GM23338 (cell line): ENCODE measurements around the gene THBS1. TPM values are rescaled to one million over a fixed set of nuclear protein-coding genes. Genes with fewer than 3 reads are reported as not detected.

Experiments
- ATAC-seq: fragments of 200-7000 bp; cut with Tn5 transposase; 3 replicates; pipeline ENCODE4 v1.9.1; 2020
- DNase-seq: peaks from one replicate; pipeline ENCODE4 v3.0.0-alpha.2; 2015; ENCODE audit warnings: low spot score
- H2AFZ ChIP-seq: fragments of 200-600 bp; sonication (generic); 2 replicates; pipeline ENCODE4 v1.8.0; 2016; ENCODE audit warnings: antibody characterized with exemption, mild to moderate bottlenecking, moderate library complexity
- H3F3A ChIP-seq: fragments of 200-600 bp; sonication (generic); replicated peaks from 2 replicates; pipeline ENCODE4 v1.8.0; 2017; ENCODE audit warnings: antibody characterized with exemption, mixed run types, low read depth
- H3K27ac ChIP-seq: fragments of 200-600 bp; sonication (generic); 2 replicates; pipeline ENCODE4 v1.6.1; 2016; ENCODE audit warnings: low read depth
- H3K27me3 ChIP-seq: fragments of 200-600 bp; sonication (generic); 2 replicates; pipeline ENCODE4 v1.8.0; 2016; ENCODE audit warnings: mild to moderate bottlenecking, mixed run types, moderate library complexity; ENCODE audit not compliant: insufficient read depth
- H3K36me3 ChIP-seq: fragments of 200-600 bp; sonication (generic); 2 replicates; pipeline ENCODE4 v1.8.0; 2016; ENCODE audit warnings: mild to moderate bottlenecking; ENCODE audit not compliant: insufficient read depth
- H3K4me1 ChIP-seq: fragments of 200-600 bp; sonication (generic); 2 replicates; pipeline ENCODE4 v1.8.0; 2016; ENCODE audit warnings: mild to moderate bottlenecking, moderate library complexity; ENCODE audit not compliant: insufficient read depth
- H3K4me2 ChIP-seq: fragments of 200-600 bp; sonication (generic); 2 replicates; pipeline ENCODE4 v1.7.1; 2017; ENCODE audit warnings: mixed run types
- H3K4me3 ChIP-seq: fragments of 200-600 bp; sonication (generic); 2 replicates; pipeline ENCODE4 v1.6.1; 2016; ENCODE audit warnings: mixed run types
- H3K79me2 ChIP-seq: fragments of 200-600 bp; sonication (generic); replicated peaks from 2 replicates; pipeline ENCODE4 v1.8.0; 2017; ENCODE audit warnings: mild to moderate bottlenecking; ENCODE audit not compliant: insufficient read depth
- H3K9me2 ChIP-seq: fragments of 200-600 bp; sonication (generic); 2 replicates; pipeline ENCODE4 v1.8.0; 2017; ENCODE audit not compliant: insufficient read depth
- H4K20me1 ChIP-seq: fragments of 200-600 bp; sonication (generic); replicated peaks from 2 replicates; pipeline ENCODE4 v1.8.0; 2017; ENCODE audit warnings: mild to moderate bottlenecking; ENCODE audit not compliant: insufficient read depth
- H3K27ac Mint-ChIP-seq: 2 replicates; pipeline ENCODE4 v1.8.0; 2020; ENCODE audit warnings: inconsistent platforms, mild to moderate bottlenecking, moderate library complexity, mixed read lengths
- H3K27me3 Mint-ChIP-seq: 3 replicates; pipeline ENCODE4 v1.8.0; 2022; ENCODE audit warnings: low read depth, mild to moderate bottlenecking, moderate library complexity, mixed read lengths, inconsistent platforms; ENCODE audit not compliant: insufficient read depth, poor library complexity
- H3K36me3 Mint-ChIP-seq: 3 replicates; pipeline ENCODE4 v1.8.0; 2021; ENCODE audit warnings: low read depth, mild to moderate bottlenecking, inconsistent platforms, moderate library complexity, mixed read lengths
- H3K4me1 Mint-ChIP-seq: 3 replicates; pipeline ENCODE4 v1.8.0; 2020; ENCODE audit warnings: mild to moderate bottlenecking, inconsistent platforms, mixed read lengths
- H3K4me3 Mint-ChIP-seq: 3 replicates; pipeline ENCODE4 v1.8.0; 2021; ENCODE audit warnings: moderate library complexity, mild to moderate bottlenecking, inconsistent platforms, mixed read lengths
- H3K9me3 Mint-ChIP-seq: 3 replicates; pipeline ENCODE4 v1.8.0; 2020; ENCODE audit warnings: moderate library complexity, mild to moderate bottlenecking, inconsistent platforms, mixed read lengths
- CREB1 ChIP-seq: fragments of 250-450 bp; sonication (Bioruptor Pico); IDR thresholded peaks from 2 replicates; pipeline ENCODE4 v1.5.0; 2020; ENCODE audit warnings: low read depth, mild to moderate bottlenecking, moderate library complexity
- EZH2 ChIP-seq: fragments of 200-600 bp; sonication (generic); IDR thresholded peaks from one replicate; pipeline ENCODE4 v1.8.0; 2017; ENCODE audit warnings: antibody characterized with exemption, mild to moderate bottlenecking, low read depth; ENCODE audit not compliant: unreplicated experiment
- EZH2phosphoT487 ChIP-seq: fragments of 200-600 bp; sonication (generic); IDR thresholded peaks from one replicate; pipeline ENCODE4 v1.8.1; 2018; ENCODE audit warnings: antibody characterized with exemption; ENCODE audit not compliant: unreplicated experiment
- JUNB ChIP-seq: IDR thresholded peaks from one replicate; pipeline ENCODE4 v1.6.1; 2016; ENCODE audit warnings: antibody characterized with exemption; ENCODE audit not compliant: unreplicated experiment
- POLR2AphosphoS5 ChIP-seq: IDR thresholded peaks from 2 replicates; pipeline ENCODE4 v1.6.1; 2016; ENCODE audit warnings: antibody characterized with exemption, low read depth
- REST ChIP-seq: IDR thresholded peaks from one replicate; pipeline ENCODE4 v1.6.1; 2018; ENCODE audit warnings: antibody characterized with exemption; ENCODE audit not compliant: unreplicated experiment
- STAT1 ChIP-seq: IDR thresholded peaks from one replicate; pipeline ENCODE4 v1.6.1; 2016; ENCODE audit warnings: antibody characterized with exemption; ENCODE audit not compliant: unreplicated experiment
- ZNF114 ChIP-seq: fragments of 250-450 bp; sonication (Bioruptor Pico); IDR thresholded peaks from 2 replicates; pipeline ENCODE4 v1.5.0; 2020; ENCODE audit warnings: mild to moderate bottlenecking, moderate library complexity
- polyA plus RNA-seq: library from polyadenylated mRNA; unstranded; fragments of >200 nt; fragmentation: Nextera tagmentation; extraction: Ambion mirVana; gene quantifications from 2 replicates; pipeline ENCODE4 v1.2.1, GENCODE V29; 2016
- total RNA-seq: library from RNA; depleted of rRNA; stranded (reverse); fragments of >200 nt; shearing (Covaris generic); gene quantifications from 2 replicates; pipeline ENCODE4 v1.2.3, GENCODE V29; 2014

THBS1 gene
- total and polyA plus RNA-seq, 2 experiments from 2014 or later, result 21.7 to 81.9 TPM

GRCh38 chr15:39586387-39587095 lies 5.7 kb downstream of the THBS1 start:
- H3K4me3 Mint-ChIP-seq, result no peak overlapping the region
- no peaks in the 10 kb centered on the region for H3K27me3 ChIP-seq
- peaks cover 100% of the 10 kb centered on the region for H3K36me3 Mint-ChIP-seq
- H3K27ac ChIP-seq, result no peak overlapping the region
- no peak for DNase-seq
- H3K27me3 Mint-ChIP-seq, result peaks cover 7% of the 10 kb centered on the region
- H3F3A ChIP-seq, result 0 out of 2 replicates have a peak, but pooled peaks cover 3% of the 10 kb centered on the region
- H2AFZ ChIP-seq, result no peak overlapping the region
- peaks cover 8% of the 10 kb centered on the region for H4K20me1 ChIP-seq
- H3K4me2 ChIP-seq, result no peak overlapping the region
- H3K36me3 ChIP-seq, result peaks cover 86% of the 10 kb centered on the region
- no peak overlapping the region for H3K4me3 ChIP-seq
- ATAC-seq, result no peak
- no peak overlapping the region for H3K27ac Mint-ChIP-seq
- no peak for TF ChIP-seq REST
- peaks cover 17% of the 10 kb centered on the region for H3K79me2 ChIP-seq
- no peaks in the 10 kb centered on the region for H3K9me3 Mint-ChIP-seq
- H3K9me2 ChIP-seq, result no peaks in the 10 kb centered on the region
- peaks cover 10% of the 10 kb centered on the region for H3K4me1 ChIP-seq
- H3K4me1 Mint-ChIP-seq, result peaks cover 16% of the 10 kb centered on the region

- H3K4me3 Mint-ChIP-seq, result no peak overlapping the region
- H3K27ac Mint-ChIP-seq, result no peak overlapping the region
- peaks cover 10% of the 10 kb centered on the region for H3K4me1 Mint-ChIP-seq
- Histone ChIP-seq H3K4me1 (peaks cover 6% of the 10 kb centered on the region; the same call in 1 of the 2 replicates), H3K27me3 (no peaks in the 10 kb centered on the region), H3K36me3 (peaks cover 93% of the 10 kb centered on the region), H3K4me3 (no peak overlapping the region), H3K27ac (no peak overlapping the region), H3F3A (0 out of 2 replicates have a peak, but pooled peaks cover 3% of the 10 kb centered on the region), H3K9me2 (no peaks in the 10 kb centered on the region), H2AFZ (no peak overlapping the region), H4K20me1 (peaks cover 8% of the 10 kb centered on the region), H3K79me2 (peaks cover 10% of the 10 kb centered on the region), H3K4me2 (no peak overlapping the region)
- H3K9me3 Mint-ChIP-seq, result no peaks in the 10 kb centered on the region
- peaks cover 3% of the 10 kb centered on the region for H3K27me3 Mint-ChIP-seq
- TF ChIP-seq REST (no peak), ZNF114 (CRISPR knock-in tag) (no peak), JUNB (no peak), EZH2 (no peak), STAT1 (no peak), CREB1 (CRISPR knock-in tag) (no peak), POLR2AphosphoS5 (no peak), EZH2phosphoT487 (no peak)
- DNase-seq (no peak), ATAC-seq (no peak)
- peaks cover 99% of the 10 kb centered on the region for H3K36me3 Mint-ChIP-seq
Observed at GRCh38 chr15:39587096-39587721, 6.3 kb downstream of the THBS1 start.
